Measurements from ENCODE around the gene CENPM.

DNA sequence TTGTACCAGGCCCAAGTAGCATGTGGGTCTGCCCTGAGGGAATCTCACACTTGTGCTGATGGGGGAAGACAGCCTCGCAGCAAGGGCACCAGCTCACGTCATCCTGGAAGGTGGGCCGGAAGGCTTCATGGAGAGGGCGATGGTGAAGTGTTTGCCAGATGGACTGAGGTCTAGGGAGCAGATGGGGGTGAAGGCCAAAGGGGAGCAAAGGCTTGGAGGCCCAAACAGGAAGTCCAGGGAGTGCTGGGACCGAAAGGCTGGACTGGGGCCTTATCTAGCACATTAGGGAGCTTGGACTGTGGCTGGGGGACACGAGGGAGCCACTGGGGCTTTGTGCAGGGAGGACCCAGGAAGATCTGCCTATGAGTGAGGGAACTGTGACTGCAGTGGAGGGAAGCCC is 19.1 kb downstream of the CENPM start:
- TF ChIP-seq, protein P1, sequence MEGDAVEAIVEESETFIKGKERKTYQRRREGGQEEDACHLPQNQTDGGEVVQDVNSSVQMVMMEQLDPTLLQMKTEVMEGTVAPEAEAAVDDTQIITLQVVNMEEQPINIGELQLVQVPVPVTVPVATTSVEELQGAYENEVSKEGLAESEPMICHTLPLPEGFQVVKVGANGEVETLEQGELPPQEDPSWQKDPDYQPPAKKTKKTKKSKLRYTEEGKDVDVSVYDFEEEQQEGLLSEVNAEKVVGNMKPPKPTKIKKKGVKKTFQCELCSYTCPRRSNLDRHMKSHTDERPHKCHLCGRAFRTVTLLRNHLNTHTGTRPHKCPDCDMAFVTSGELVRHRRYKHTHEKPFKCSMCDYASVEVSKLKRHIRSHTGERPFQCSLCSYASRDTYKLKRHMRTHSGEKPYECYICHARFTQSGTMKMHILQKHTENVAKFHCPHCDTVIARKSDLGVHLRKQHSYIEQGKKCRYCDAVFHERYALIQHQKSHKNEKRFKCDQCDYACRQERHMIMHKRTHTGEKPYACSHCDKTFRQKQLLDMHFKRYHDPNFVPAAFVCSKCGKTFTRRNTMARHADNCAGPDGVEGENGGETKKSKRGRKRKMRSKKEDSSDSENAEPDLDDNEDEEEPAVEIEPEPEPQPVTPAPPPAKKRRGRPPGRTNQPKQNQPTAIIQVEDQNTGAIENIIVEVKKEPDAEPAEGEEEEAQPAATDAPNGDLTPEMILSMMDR (conservative IDR thresholded peaks at IDR 0.05; ENCODE audit: low read length) = no peak
- TF ChIP-seq EZH2phosphoT487 (IDR thresholded peaks at IDR 0.05; ENCODE audit: borderline replicate concordance, low read depth, low read length) = no peak
